GM12892 (cell line): Measurements from ENCODE around the gene DTNBP1.

Experiments used
- DNase-seq: peaks from one replicate; pipeline ENCODE4 v3.0.0; 2011; ENCODE audit not compliant: insufficient read length
- FAIRE-seq: peaks from 2 replicates; lab custom pipeline; 2011; peaks lifted over from hg19 to GRCh38; lab: Jason Lieb, UNC
- POLR2A ChIP-seq: IDR thresholded peaks from 2 replicates; pipeline ENCODE4 v1.6.1; 2011; ENCODE audit warnings: low read depth, low read length, control low read depth
- POLR2AphosphoS5 ChIP-seq: IDR thresholded peaks from 2 replicates; pipeline ENCODE4 v1.6.1; 2011; ENCODE audit warnings: low read depth, low read length, control low read depth
- TAF1 ChIP-seq: IDR thresholded peaks from 2 replicates; pipeline ENCODE4 v1.6.1; 2011; ENCODE audit warnings: low read depth, mild to moderate bottlenecking, control low read depth, low read length, borderline replicate concordance

Gene DTNBP1

GRCh38 chr6:15499125-15499524 lies 163.7 kb downstream of the DTNBP1 start:
- no peak for DNase-seq
- TF ChIP-seq POLR2A (no peak), POLR2AphosphoS5 (no peak), TAF1 (no peak)
- FAIRE-seq: no peak

- FAIRE-seq (no peak), DNase-seq (no peak)
- TF ChIP-seq TAF1: no peak
- TF ChIP-seq POLR2A: no peak
- TF ChIP-seq POLR2AphosphoS5: no peak
Observed at GRCh38 chr6:15498640-15499039, 164.2 kb downstream of the DTNBP1 start.

GRCh38 chr6:15496345-15497131 lies 166.3 kb downstream of the DTNBP1 start:
- TF ChIP-seq TAF1 (no peak), POLR2AphosphoS5 (no peak), POLR2A (no peak)
- no peak for FAIRE-seq
- no peak for DNase-seq

- no peak for DNase-seq
- FAIRE-seq: no peak
- TF ChIP-seq TAF1: no peak
- no peak for TF ChIP-seq POLR2AphosphoS5
- TF ChIP-seq POLR2A: no peak
Observed at GRCh38 chr6:15495375-15495901, 167.4 kb downstream of the DTNBP1 start.

- no peak for TF ChIP-seq POLR2A
- no peak for TF ChIP-seq TAF1
- TF ChIP-seq POLR2AphosphoS5: no peak
- DNase-seq: no peak
- FAIRE-seq: no peak
Observed at GRCh38 chr6:15493437-15494168, 169.2 kb downstream of the DTNBP1 start.

GRCh38 chr6:15491986-15492269 lies 170.9 kb downstream of the DTNBP1 start:
- TF ChIP-seq POLR2AphosphoS5 (no peak), POLR2A (no peak), TAF1 (no peak)
- DNase-seq: no peak
- FAIRE-seq: peak; percentile 65

GRCh38 chr6:15491255-15491985 lies 171.4 kb downstream of the DTNBP1 start:
- FAIRE-seq (peak; percentile 70), DNase-seq (no peak)
- TF ChIP-seq TAF1 (no peak), POLR2AphosphoS5 (no peak), POLR2A (no peak)

GRCh38 chr6:15490242-15491100 lies 172.4 kb downstream of the DTNBP1 start:
- FAIRE-seq (no peak), DNase-seq (no peak)
- no peak for TF ChIP-seq POLR2A
- no peak for TF ChIP-seq POLR2AphosphoS5
- TF ChIP-seq TAF1: no peak

GRCh38 chr6:15489261-15489962 lies 173.4 kb downstream of the DTNBP1 start:
- no peak for DNase-seq
- no peak for FAIRE-seq
- TF ChIP-seq POLR2AphosphoS5 (no peak), TAF1 (no peak), POLR2A (no peak)

GRCh38 chr6:15487262-15487661 lies 175.6 kb downstream of the DTNBP1 start:
- FAIRE-seq: no peak
- TF ChIP-seq TAF1 (no peak), POLR2A (no peak), POLR2AphosphoS5 (no peak)
- no peak for DNase-seq
